HG02943 (cell line): ENCODE results near the gene APEX2.
"Not testable (repeated sequence)": the region's sequence is repeated elsewhere in the genome, so short reads cannot be mapped to it uniquely, and the experiment has no call there.

Source experiments
- ATAC-seq: cut with Tn5 transposase; IDR thresholded peaks from one replicate; pipeline ENCODE4 v1.9.1; 2021; ENCODE audit warnings: mild to moderate bottlenecking, low read depth, moderate library complexity; ENCODE audit not compliant: unreplicated experiment

The APEX2 gene

GRCh38 chrX:55008571-55009358, 8.6 kb downstream of the APEX2 start:
- ATAC-seq, result no peak

GRCh38 chrX:55011294-55011693, 11.1 kb downstream of the APEX2 start:
- no peak for ATAC-seq

GRCh38 chrX:55014897-55015299, 14.7 kb downstream of the APEX2 start:
- no peak for ATAC-seq

DNA sequence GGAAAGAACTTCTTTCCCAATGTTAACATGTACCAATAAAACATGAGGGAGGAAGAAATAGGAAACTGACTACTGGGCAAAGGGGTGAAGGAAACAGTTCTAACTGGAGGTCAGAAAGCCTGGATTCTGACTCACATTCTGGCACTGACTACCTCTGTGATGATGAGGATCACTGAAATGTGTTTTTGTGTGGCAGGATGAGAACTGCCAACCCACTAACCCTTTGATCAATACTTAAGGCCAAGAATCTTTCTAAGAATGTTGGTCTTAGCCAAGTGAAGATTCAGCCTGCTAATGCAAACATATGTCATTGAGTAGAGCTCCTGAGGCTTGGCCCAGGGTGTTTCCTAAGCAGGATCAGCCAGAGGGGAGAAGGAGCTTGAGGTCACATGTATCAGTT, 26.0 kb downstream of the APEX2 start:
- ATAC-seq, result no peak

DNA sequence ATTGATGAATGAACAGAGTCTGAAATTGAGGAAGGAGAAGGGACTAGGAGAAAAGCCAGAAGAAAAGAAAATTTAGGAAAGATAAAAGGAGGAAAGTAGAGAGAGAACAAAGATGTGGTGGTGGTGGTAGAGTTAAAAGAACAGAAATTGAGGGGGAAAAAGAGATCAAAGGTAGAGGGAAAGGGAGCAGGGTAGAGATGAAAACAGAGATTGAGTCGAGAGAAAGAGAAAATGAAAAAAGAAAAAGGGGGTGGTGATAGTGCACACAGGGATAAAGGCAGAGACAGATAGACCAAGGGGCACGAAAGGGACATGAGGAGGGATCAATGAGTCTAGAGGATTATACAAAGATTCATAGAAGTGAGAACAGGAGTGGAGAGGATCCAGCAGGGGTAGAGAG, 26.7 kb downstream of the APEX2 start:
- ATAC-seq, result no peak

- ATAC-seq, result no peak
Observed at GRCh38 chrX:55028040-55028439, 27.9 kb downstream of the APEX2 start.

- no peak for ATAC-seq
Observed at GRCh38 chrX:55028611-55029010, 28.4 kb downstream of the APEX2 start.

- no peak for ATAC-seq
Observed at GRCh38 chrX:55029291-55029690, 29.1 kb downstream of the APEX2 start.

GRCh38 chrX:55030271-55031205, 30.4 kb downstream of the APEX2 start, which contains the start of gene ALAS2:
TSS of gene ALAS2 (minus strand) at chrX:55030977. CDS start at chrX:55026000, 4,977 bp downstream.
- ATAC-seq, result no peak

DNA sequence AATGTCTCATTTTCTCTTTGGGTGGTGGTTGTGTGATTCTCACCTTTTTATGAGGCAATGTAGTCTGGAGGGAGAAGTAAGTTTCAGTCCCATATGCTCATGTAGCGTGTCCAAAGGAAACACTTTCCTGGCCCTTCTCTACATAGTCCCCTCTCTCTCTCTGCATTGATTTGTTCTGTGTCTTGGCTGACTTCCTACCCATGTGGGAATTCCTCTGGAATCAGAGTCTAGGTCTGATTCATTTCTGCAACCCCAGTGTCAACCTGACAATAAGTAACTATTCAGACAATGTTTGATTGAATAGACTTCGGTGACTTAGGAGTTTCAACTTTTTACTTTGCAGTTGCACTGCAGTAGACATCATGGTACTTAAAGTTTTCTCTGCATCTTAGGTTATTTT, 33.3 kb downstream of the APEX2 start:
- no peak for ATAC-seq

GRCh38 chrX:55039471-55039870, 39.3 kb downstream of the APEX2 start:
- no peak for ATAC-seq

- no peak for ATAC-seq
Observed at GRCh38 chrX:55041514-55041913, 41.4 kb downstream of the APEX2 start.

DNA sequence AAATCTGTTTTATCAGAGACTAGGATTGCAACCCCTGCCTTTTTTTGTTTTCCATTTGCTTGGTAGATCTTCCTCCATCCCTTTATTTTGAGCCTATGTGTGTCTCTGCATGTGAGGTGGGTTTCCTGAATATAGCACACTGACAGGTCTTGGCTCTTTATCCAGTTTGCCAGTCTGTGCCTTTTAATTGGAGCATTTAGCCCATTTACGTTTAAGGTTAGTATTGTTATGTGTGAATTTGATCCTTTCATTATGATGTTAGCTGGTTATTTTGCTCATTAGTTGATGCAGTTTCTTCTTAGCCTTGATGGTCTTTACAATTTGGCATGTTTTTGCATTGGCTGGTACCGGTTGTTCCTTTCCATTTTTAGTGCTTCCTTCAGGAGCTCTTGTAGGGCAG, 50.4 kb downstream of the APEX2 start:
- ATAC-seq, result not testable (repeated sequence)

- ATAC-seq, result no peak
Observed at GRCh38 chrX:55056820-55057674, 56.9 kb downstream of the APEX2 start.

DNA sequence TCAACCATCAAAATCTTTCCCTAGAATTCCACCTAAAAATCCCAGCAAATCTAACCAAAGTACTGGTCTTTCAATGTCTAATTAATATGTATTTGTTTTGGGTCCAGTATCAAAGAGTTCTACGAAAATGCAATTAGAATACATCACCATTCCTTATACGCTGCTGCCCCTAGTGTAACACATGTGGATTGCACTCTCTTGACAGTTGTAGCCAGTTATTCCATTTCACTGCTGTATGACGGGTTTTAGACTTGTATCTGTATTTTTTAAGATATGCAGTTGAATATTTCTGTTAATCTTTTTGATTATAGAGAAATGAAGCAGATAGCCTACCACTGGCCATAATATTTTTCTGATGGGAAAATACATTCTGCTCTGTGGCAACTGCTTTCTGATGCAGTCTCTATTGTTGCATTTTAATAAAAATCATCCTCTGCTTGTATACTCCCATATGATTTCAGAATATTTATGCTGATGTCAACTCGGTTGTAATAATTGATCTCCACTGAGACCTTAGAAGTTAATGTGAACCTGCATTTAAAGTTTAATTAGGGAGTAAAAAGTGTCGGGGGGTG, 57.6 kb downstream of the APEX2 start:
- ATAC-seq, result no peak
